Loucy (cell line): ENCODE measurements around the gene ANKRD9.

Experiments used
- H2AFZ ChIP-seq: fragments of 200-600 bp; sonication (generic); 2 replicates; pipeline ENCODE4 v1.6.0; 2016; ENCODE audit warnings: antibody characterized with exemption, mild to moderate bottlenecking, low read length, moderate library complexity
- H3F3A ChIP-seq: fragments of 200-600 bp; 2 replicates; pipeline ENCODE4 v1.6.0; 2016; ENCODE audit warnings: antibody characterized with exemption, low read depth, mild to moderate bottlenecking
- H3K27me3 ChIP-seq: fragments of 200-600 bp; sonication (generic); 2 replicates; pipeline ENCODE4 v1.6.1; 2014; ENCODE audit warnings: low read length, mild to moderate bottlenecking; ENCODE audit not compliant: insufficient read depth, poor library complexity, severe bottlenecking
- H3K36me3 ChIP-seq: fragments of 200-600 bp; sonication (generic); 2 replicates; pipeline ENCODE4 v1.6.1; 2016; ENCODE audit warnings: low read length; ENCODE audit not compliant: insufficient read depth
- H3K4me1 ChIP-seq: fragments of 200-600 bp; sonication (generic); 2 replicates; pipeline ENCODE4 v1.5.1; 2014; ENCODE audit warnings: low read length, mild to moderate bottlenecking; ENCODE audit not compliant: insufficient read depth, poor library complexity, severe bottlenecking
- H3K4me2 ChIP-seq: fragments of 200-600 bp; sonication (generic); 2 replicates; pipeline ENCODE4 v1.6.0; 2014; ENCODE audit warnings: antibody characterized with exemption, low read length, low read depth, mild to moderate bottlenecking; ENCODE audit not compliant: poor library complexity, severe bottlenecking
- H3K4me3 ChIP-seq: fragments of 200-600 bp; sonication (generic); 2 replicates; pipeline ENCODE4 v1.5.1; 2014; ENCODE audit warnings: low read length, mild to moderate bottlenecking, mixed read lengths; ENCODE audit not compliant: poor library complexity, severe bottlenecking
- H3K79me2 ChIP-seq: fragments of 200-600 bp; sonication (generic); 2 replicates; pipeline ENCODE4 v1.6.1; 2014; ENCODE audit warnings: low read length; ENCODE audit not compliant: insufficient read depth
- H3K9ac ChIP-seq: fragments of 200-600 bp; sonication (generic); 2 replicates; pipeline ENCODE4 v1.6.0; 2014; ENCODE audit warnings: mild to moderate bottlenecking, low read depth, low read length, moderate library complexity; ENCODE audit not compliant: poor library complexity, severe bottlenecking
- H3K9me2 ChIP-seq: fragments of 200-600 bp; sonication (generic); replicated peaks from 2 replicates; pipeline ENCODE4 v1.6.1; 2016; ENCODE audit warnings: low read depth, low read length, mixed read lengths
- H3K9me3 ChIP-seq: fragments of 200-600 bp; sonication (generic); 2 replicates; pipeline ENCODE4 v1.6.1; 2014; ENCODE audit warnings: mild to moderate bottlenecking, antibody characterized with exemption, low read length, low read depth; ENCODE audit not compliant: insufficient read depth
- H4K20me1 ChIP-seq: fragments of 200-600 bp; sonication (generic); 2 replicates; pipeline ENCODE4 v1.6.0; 2014; ENCODE audit warnings: antibody characterized with exemption, low read length, mild to moderate bottlenecking; ENCODE audit not compliant: insufficient read depth, poor library complexity, severe bottlenecking
- CTCF ChIP-seq: fragments of 200-600 bp; sonication (generic); conservative IDR thresholded peaks from 2 replicates; pipeline ENCODE4 v1.5.1; 2014; ENCODE audit warnings: mild to moderate bottlenecking, antibody characterized with exemption, low read length
- EZH2phosphoT487 ChIP-seq: fragments of 200-600 bp; IDR thresholded peaks from 2 replicates; pipeline ENCODE4 v1.6.1; 2018; ENCODE audit warnings: antibody characterized with exemption, mild to moderate bottlenecking, moderate library complexity, borderline replicate concordance

The ANKRD9 gene

GRCh38 chr14:102504328-102504999 lies 5.1 kb downstream of the ANKRD9 start:
- Histone ChIP-seq H3K4me3 (no peak overlapping the region), H3F3A (no peaks in the 10 kb centered on the region), H3K9me2 (no peaks in the 10 kb centered on the region), H3K4me1 (peaks cover 9% of the 10 kb centered on the region), H2AFZ (no peak overlapping the region), H3K36me3 (no peaks in the 10 kb centered on the region), H3K9ac (no peak overlapping the region), H3K79me2 (no peaks in the 10 kb centered on the region), H3K9me3 (no peaks in the 10 kb centered on the region), H3K4me2 (no peak overlapping the region), H4K20me1 (no peaks in the 10 kb centered on the region), H3K27me3 (no peaks in the 10 kb centered on the region)
- TF ChIP-seq EZH2phosphoT487, result no peak
- no peak for TF ChIP-seq CTCF

- Histone ChIP-seq H3K27me3 (no peaks in the 10 kb centered on the region), H3K9me2 (no peaks in the 10 kb centered on the region), H3F3A (no peaks in the 10 kb centered on the region), H2AFZ (no peak overlapping the region), H3K9me3 (no peaks in the 10 kb centered on the region), H3K9ac (no peak overlapping the region), H3K4me1 (peaks cover 9% of the 10 kb centered on the region), H3K36me3 (no peaks in the 10 kb centered on the region), H4K20me1 (no peaks in the 10 kb centered on the region), H3K79me2 (no peaks in the 10 kb centered on the region), H3K4me2 (no peak overlapping the region), H3K4me3 (no peak overlapping the region)
- TF ChIP-seq CTCF (no peak), EZH2phosphoT487 (no peak)
Measured at GRCh38 chr14:102503641-102504327, 5.8 kb downstream of the ANKRD9 start.

GRCh38 chr14:102502571-102502970 lies 7.0 kb downstream of the ANKRD9 start:
- H3F3A ChIP-seq, result no peaks in the 10 kb centered on the region
- H3K36me3 ChIP-seq, result no peaks in the 10 kb centered on the region
- H3K9ac ChIP-seq, result no peak overlapping the region
- TF ChIP-seq CTCF (no peak), EZH2phosphoT487 (no peak)
- no peaks in the 10 kb centered on the region for H3K27me3 ChIP-seq
- H3K4me2 ChIP-seq, result no peak overlapping the region
- no peaks in the 10 kb centered on the region for H3K9me3 ChIP-seq
- no peaks in the 10 kb centered on the region for H3K79me2 ChIP-seq
- H3K4me1 ChIP-seq, result peaks cover 9% of the 10 kb centered on the region
- no peaks in the 10 kb centered on the region for H3K9me2 ChIP-seq
- H4K20me1 ChIP-seq, result no peaks in the 10 kb centered on the region
- no peak overlapping the region for H3K4me3 ChIP-seq
- H2AFZ ChIP-seq, result no peak overlapping the region
